ENCODE results near the gene NOL7.

GRCh38 chr6:13566500-13566899 is 48.6 kb upstream of the NOL7 start:
- TF ChIP-seq EZH2 (IDR thresholded peaks at IDR 0.05): no peak
- no peak for TF ChIP-seq POLR2AphosphoS5 (IDR thresholded peaks at IDR 0.05; ENCODE audit: borderline replicate concordance, low read depth, low read length)
